ENCODE results near the gene LYSMD4. TPM values are rescaled to one million over a fixed set of nuclear protein-coding genes. Genes with fewer than 3 reads are reported as not detected.

The LYSMD4 gene
- total RNA-seq, 1 experiment from 2014 or later, result 8.9 TPM

DNA sequence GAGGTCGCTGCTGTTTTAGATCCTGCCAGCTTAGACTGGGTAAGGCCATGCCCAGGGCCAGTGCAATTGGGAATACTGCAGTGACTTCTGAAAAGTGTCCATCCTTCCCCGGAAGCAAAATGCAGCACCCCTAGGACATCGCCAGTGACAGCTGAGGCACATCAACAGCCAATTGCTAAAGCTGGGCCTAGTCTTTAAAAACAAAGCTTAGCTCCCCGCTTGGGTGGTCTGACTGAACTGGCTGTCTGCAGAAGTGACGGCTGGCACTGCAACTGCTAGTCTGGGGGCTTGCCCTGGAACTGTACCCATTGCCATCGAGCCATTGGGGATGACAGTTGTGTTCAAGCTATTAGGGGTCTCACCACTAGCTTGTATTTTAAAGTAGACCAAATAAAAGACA is 4.3 kb downstream of the LYSMD4 start:
- H3F3A ChIP-seq (ENCODE audit: low read length, unreplicated experiment), result no peaks in the 10 kb centered on the region
- no peaks in the 10 kb centered on the region for H3K9me2 ChIP-seq (replicated peaks; ENCODE audit: low read length)
- no peak for ATAC-seq
- ChIA-PET CTCF (no interaction called here), POLR2A (ENCODE audit: unreplicated experiment) (no interaction called here)
- no peaks in the 10 kb centered on the region for H4K20me1 ChIP-seq (ENCODE audit: low read length)
- H3K4me1 ChIP-seq (ENCODE audit: insufficient read depth, low read length), result no peaks in the 10 kb centered on the region
- BruUV-seq (replicated peaks), result no TSS peak
- no peaks in the 10 kb centered on the region for H3K27me3 ChIP-seq (ENCODE audit: low read length)
- intact Hi-C loops (cut with micrococcal nuclease), result no loop called here
- TF ChIP-seq EZH2phosphoT487 (IDR thresholded peaks at IDR 0.05; ENCODE audit: borderline replicate concordance, low read length) (no peak), EZH2 (IDR thresholded peaks at IDR 0.05; ENCODE audit: low read length, unreplicated experiment) (no peak)
- TF ChIP-seq, protein P1, sequence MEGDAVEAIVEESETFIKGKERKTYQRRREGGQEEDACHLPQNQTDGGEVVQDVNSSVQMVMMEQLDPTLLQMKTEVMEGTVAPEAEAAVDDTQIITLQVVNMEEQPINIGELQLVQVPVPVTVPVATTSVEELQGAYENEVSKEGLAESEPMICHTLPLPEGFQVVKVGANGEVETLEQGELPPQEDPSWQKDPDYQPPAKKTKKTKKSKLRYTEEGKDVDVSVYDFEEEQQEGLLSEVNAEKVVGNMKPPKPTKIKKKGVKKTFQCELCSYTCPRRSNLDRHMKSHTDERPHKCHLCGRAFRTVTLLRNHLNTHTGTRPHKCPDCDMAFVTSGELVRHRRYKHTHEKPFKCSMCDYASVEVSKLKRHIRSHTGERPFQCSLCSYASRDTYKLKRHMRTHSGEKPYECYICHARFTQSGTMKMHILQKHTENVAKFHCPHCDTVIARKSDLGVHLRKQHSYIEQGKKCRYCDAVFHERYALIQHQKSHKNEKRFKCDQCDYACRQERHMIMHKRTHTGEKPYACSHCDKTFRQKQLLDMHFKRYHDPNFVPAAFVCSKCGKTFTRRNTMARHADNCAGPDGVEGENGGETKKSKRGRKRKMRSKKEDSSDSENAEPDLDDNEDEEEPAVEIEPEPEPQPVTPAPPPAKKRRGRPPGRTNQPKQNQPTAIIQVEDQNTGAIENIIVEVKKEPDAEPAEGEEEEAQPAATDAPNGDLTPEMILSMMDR (conservative IDR thresholded peaks at IDR 0.05; ENCODE audit: low read depth, low read length), result no peak
- H3K27ac ChIP-seq (ENCODE audit: low read length), result no peak overlapping the region
- no peaks in the 10 kb centered on the region for H3K9me3 ChIP-seq (ENCODE audit: low read length)
- no peaks in the 10 kb centered on the region for H3K79me2 ChIP-seq (ENCODE audit: low read length)
- no peak overlapping the region for H3K4me3 ChIP-seq (ENCODE audit: low read length)
- no peak for DNase-seq
- no peak overlapping the region for H2AFZ ChIP-seq (ENCODE audit: low read length)
- H3K4me2 ChIP-seq (ENCODE audit: low read length), result no peak overlapping the region
- no peak overlapping the region for H3K9ac ChIP-seq (ENCODE audit: low read length)
- H3K36me3 ChIP-seq (ENCODE audit: low read depth, low read length), result no peaks in the 10 kb centered on the region

DNA sequence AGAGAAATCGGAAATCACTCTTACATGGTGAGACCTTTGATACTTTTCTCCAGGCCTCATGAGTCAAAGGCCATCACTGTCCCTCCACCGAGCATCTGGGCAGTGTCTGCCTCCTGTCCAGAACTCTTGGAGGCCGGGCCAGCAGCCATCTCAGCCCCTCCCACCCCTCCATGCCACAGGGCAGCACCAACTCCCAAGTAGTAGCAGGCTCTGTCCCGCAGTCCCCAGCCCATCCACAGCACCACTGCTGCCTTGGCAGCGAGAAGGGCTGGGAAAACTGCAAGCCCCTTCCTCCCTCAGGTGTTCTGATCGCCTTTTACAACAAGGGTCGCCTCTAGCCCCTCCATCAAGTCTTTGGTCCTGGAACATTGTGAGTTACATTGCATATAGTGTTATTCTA is 5.5 kb downstream of the LYSMD4 start:
- TF ChIP-seq EZH2 (IDR thresholded peaks at IDR 0.05; ENCODE audit: low read length, unreplicated experiment), result no peak
- TF ChIP-seq, protein P1 (conservative IDR thresholded peaks at IDR 0.05; ENCODE audit: low read depth, low read length), result no peak
- TF ChIP-seq EZH2phosphoT487 (IDR thresholded peaks at IDR 0.05; ENCODE audit: borderline replicate concordance, low read length), result no peak
- no peaks in the 10 kb centered on the region for H3K27me3 ChIP-seq (ENCODE audit: low read length)
- no peaks in the 10 kb centered on the region for H3F3A ChIP-seq (ENCODE audit: low read length, unreplicated experiment)
- no peak overlapping the region for H2AFZ ChIP-seq (ENCODE audit: low read length)
- no peaks in the 10 kb centered on the region for H4K20me1 ChIP-seq (ENCODE audit: low read length)
- no peak overlapping the region for H3K4me2 ChIP-seq (ENCODE audit: low read length)
- ChIA-PET CTCF (no interaction called here), POLR2A (ENCODE audit: unreplicated experiment) (no interaction called here)
- H3K9me3 ChIP-seq (ENCODE audit: low read length), result no peaks in the 10 kb centered on the region
- ATAC-seq (no peak), DNase-seq (no peak)
- H3K9me2 ChIP-seq (replicated peaks; ENCODE audit: low read length), result no peaks in the 10 kb centered on the region
- BruUV-seq (replicated peaks), result no TSS peak
- no peaks in the 10 kb centered on the region for H3K79me2 ChIP-seq (ENCODE audit: low read length)
- no peak overlapping the region for H3K4me3 ChIP-seq (ENCODE audit: low read length)
- no peaks in the 10 kb centered on the region for H3K4me1 ChIP-seq (ENCODE audit: insufficient read depth, low read length)
- H3K9ac ChIP-seq (ENCODE audit: low read length), result no peak overlapping the region
- no peak overlapping the region for H3K27ac ChIP-seq (ENCODE audit: low read length)
- H3K36me3 ChIP-seq (ENCODE audit: low read depth, low read length), result no peaks in the 10 kb centered on the region
- intact Hi-C loops (cut with micrococcal nuclease), result no loop called here

DNA sequence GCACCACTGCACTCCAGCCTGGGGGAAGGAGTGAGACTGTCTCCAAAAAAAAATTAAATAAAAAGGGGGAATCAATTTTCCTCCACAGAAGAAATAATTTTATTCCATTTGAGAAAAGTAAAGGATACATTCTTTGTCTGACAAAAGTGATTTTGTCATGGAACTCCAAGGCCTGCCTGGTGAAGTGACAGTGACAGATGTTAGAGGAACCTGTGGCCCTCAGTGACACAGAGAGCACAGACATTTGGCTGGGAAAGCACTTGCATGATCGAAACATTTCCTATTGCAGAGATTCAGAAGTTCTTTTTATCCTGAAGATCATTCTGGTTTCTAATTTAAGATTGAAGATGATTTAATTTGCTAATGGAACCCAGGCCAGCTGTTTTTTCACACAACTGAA is 5.9 kb downstream of the LYSMD4 start:
- H3K9ac ChIP-seq (ENCODE audit: low read length), result no peak overlapping the region
- no peaks in the 10 kb centered on the region for H3F3A ChIP-seq (ENCODE audit: low read length, unreplicated experiment)
- ATAC-seq (no peak), DNase-seq (no peak)
- no peak overlapping the region for H3K4me3 ChIP-seq (ENCODE audit: low read length)
- no peaks in the 10 kb centered on the region for H3K27me3 ChIP-seq (ENCODE audit: low read length)
- no peaks in the 10 kb centered on the region for H3K9me2 ChIP-seq (replicated peaks; ENCODE audit: low read length)
- no peak overlapping the region for H3K27ac ChIP-seq (ENCODE audit: low read length)
- CTCF ChIA-PET, result no interaction called here
- intact Hi-C loops (cut with micrococcal nuclease), result no loop called here
- no peaks in the 10 kb centered on the region for H3K9me3 ChIP-seq (ENCODE audit: low read length)
- H3K36me3 ChIP-seq (ENCODE audit: low read depth, low read length), result no peaks in the 10 kb centered on the region
- no peak overlapping the region for H2AFZ ChIP-seq (ENCODE audit: low read length)
- TF ChIP-seq EZH2phosphoT487 (IDR thresholded peaks at IDR 0.05; ENCODE audit: borderline replicate concordance, low read length), result no peak
- TF ChIP-seq EZH2 (IDR thresholded peaks at IDR 0.05; ENCODE audit: low read length, unreplicated experiment), result no peak
- TF ChIP-seq, protein P1 (conservative IDR thresholded peaks at IDR 0.05; ENCODE audit: low read depth, low read length), result no peak
- H4K20me1 ChIP-seq (ENCODE audit: low read length), result no peaks in the 10 kb centered on the region
- H3K4me1 ChIP-seq (ENCODE audit: insufficient read depth, low read length), result no peaks in the 10 kb centered on the region
- no peak overlapping the region for H3K4me2 ChIP-seq (ENCODE audit: low read length)
- no peaks in the 10 kb centered on the region for H3K79me2 ChIP-seq (ENCODE audit: low read length)
- POLR2A ChIA-PET (ENCODE audit: unreplicated experiment), result no interaction called here
- BruUV-seq (replicated peaks), result no TSS peak

All from PC-3 (cell line).